GM21447 (cell line): ENCODE results near the gene OR10Z1.

Experiments used
- ATAC-seq: cut with Tn5 transposase; IDR thresholded peaks from one replicate; pipeline ENCODE4 v1.9.1; 2021; ENCODE audit not compliant: unreplicated experiment

Gene OR10Z1

GRCh38 chr1:158604968-158605367 lies at the start of gene OR10Z1:
OR10Z1 (plus strand) TSS chr1:158605268; CDS start chr1:158606439, 1,171 bp downstream.
- ATAC-seq: no peak

- no peak for ATAC-seq
These were observed 45.4 kb upstream of the OR10Z1 start for GRCh38 chr1:158559696-158560095.

GRCh38 chr1:158563853-158564252 lies 41.2 kb upstream of the OR10Z1 start:
- no peak for ATAC-seq

GRCh38 chr1:158564608-158565007 lies 40.5 kb upstream of the OR10Z1 start:
- ATAC-seq: no peak

- no peak for ATAC-seq
These were observed 34.6 kb upstream of the OR10Z1 start, which contains the start of gene OR6P1 for GRCh38 chr1:158570480-158570879. OR6P1 (minus strand) TSS chr1:158570580; CDS start chr1:158563604, 6,976 bp downstream.

- ATAC-seq: no peak
These were observed 32.8 kb upstream of the OR10Z1 start for GRCh38 chr1:158572226-158572625.

GRCh38 chr1:158577561-158577960 lies 27.5 kb upstream of the OR10Z1 start:
- ATAC-seq: no peak

GRCh38 chr1:158579733-158580132 lies 25.3 kb upstream of the OR10Z1 start, which contains the start of gene OR10X1:
OR10X1 (minus strand) TSS chr1:158579899; CDS start chr1:158579899, 0 bp downstream.
- no peak for ATAC-seq

GRCh38 chr1:158583962-158584361 lies 21.1 kb upstream of the OR10Z1 start:
- no peak for ATAC-seq

- no peak for ATAC-seq
These were observed 18.1 kb upstream of the OR10Z1 start for GRCh38 chr1:158586942-158587341.

GRCh38 chr1:158600735-158601134 lies 4.3 kb upstream of the OR10Z1 start:
- no peak for ATAC-seq

GRCh38 chr1:158607296-158607695 lies 2.2 kb downstream of the OR10Z1 start:
- ATAC-seq: no peak

GRCh38 chr1:158611916-158612315 lies 6.8 kb downstream of the OR10Z1 start:
- ATAC-seq: no peak

- no peak for ATAC-seq
These were observed 8.7 kb downstream of the OR10Z1 start for GRCh38 chr1:158613764-158614163.

- ATAC-seq: no peak
These were observed 33.1 kb downstream of the OR10Z1 start for GRCh38 chr1:158638146-158638545.

- no peak for ATAC-seq
These were observed 33.8 kb downstream of the OR10Z1 start for GRCh38 chr1:158638904-158639303.

GRCh38 chr1:158644449-158644848 lies 39.4 kb downstream of the OR10Z1 start:
- ATAC-seq: no peak

- no peak for ATAC-seq
These were observed 41.4 kb downstream of the OR10Z1 start for GRCh38 chr1:158646465-158646864.

- ATAC-seq: no peak
These were observed 44.0 kb downstream of the OR10Z1 start for GRCh38 chr1:158649052-158649451.

GRCh38 chr1:158652721-158653334 lies 47.8 kb downstream of the OR10Z1 start:
- no peak for ATAC-seq

GRCh38 chr1:158654086-158654485 lies 49.0 kb downstream of the OR10Z1 start:
- no peak for ATAC-seq

- no peak for ATAC-seq
These were observed 49.5 kb downstream of the OR10Z1 start for GRCh38 chr1:158654571-158654970.
